Superior temporal gyrus (tissue), 1 donor: Measurements from ENCODE around the gene PRSS50.

Source experiments
- DNase-seq: peaks from one replicate; pipeline ENCODE4 v3.0.0-alpha.2; 2016; ENCODE audit errors: extremely low spot score

Gene PRSS50

DNA sequence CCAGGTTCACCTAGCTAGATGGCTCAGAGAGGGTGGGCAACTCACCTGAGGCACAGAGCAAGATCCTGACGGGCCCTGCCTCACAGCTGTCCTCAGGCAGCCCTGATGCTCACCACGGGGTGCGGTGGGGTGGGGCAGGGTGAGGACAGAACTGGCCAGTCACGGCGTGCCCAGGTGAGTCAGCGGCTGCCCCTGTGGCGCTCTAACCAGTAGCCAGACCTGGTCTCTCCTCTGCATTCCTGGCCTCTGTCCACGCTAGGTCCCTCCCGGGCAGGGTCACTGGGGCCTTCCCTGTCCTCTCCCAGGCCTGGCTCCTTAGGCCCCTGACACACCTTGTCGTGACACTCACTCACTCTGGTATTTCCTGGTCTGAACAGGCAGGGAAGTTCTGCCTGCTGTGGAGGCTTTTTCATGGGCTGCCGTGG is 25.1 kb downstream of the PRSS50 start:
- DNase-seq = no peak

DNA sequence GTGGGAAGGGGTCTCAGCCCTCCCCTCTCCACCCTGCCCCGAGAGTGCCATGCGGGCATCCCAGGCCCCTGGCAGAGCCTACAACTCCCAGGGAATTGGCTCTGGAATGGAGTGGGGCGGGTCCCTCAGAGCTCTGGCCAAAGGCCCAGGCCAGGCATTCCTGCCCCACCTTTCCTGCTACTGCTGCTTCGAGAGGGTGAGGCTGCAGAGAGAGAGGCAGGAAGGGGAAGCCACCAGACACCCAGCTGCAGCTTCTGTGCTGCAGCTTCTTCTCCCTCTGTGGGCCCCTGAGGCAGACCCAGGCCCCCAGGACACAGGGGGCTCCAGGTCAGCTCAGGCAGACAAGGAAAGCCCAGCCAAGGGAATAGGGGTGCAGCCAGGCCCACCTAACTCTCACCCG is 26.9 kb downstream of the PRSS50 start:
- DNase-seq = no peak

GRCh38 chr3:46685446-46685845 is 32.2 kb downstream of the PRSS50 start:
- no peak for DNase-seq

DNA sequence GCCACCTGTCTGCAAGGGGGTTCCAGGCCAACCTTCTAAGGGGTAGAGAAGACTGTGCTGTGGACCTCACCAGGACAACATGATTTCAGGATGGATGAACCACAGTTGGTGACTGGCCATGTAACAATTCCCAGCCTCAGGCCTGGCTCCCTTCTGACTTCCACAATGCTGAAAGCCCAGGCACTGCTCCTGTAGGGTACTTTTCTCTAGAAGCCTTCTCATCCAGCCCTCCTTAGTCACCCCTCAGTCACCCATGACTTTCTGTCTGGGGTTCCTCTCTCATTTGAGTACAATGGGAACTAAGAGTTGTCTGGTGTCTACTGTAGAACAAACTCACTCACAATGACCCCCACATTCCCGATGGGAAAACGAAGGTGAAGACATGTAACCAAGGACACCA is 32.8 kb downstream of the PRSS50 start:
- no peak for DNase-seq

DNA sequence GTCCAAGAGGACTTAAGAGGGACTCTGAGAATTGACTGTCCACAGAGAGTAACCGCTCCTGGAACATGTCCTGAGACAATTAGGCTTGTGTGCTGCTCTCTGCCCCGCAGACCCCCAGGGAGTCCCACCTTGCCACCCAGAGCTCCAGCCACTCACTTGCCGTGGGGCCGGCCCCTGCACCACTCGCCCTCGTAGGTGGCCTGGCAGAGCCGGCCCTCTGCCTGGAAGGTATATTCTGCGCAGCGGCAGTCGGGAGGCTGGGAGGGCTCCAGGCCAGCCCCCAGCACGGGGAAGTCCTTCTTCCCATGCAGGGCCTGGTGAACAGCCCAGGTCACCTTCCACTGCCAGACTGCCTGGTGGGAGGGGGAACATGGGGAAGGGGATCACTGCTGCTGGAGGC is 34.7 kb downstream of the PRSS50 start:
- DNase-seq = no peak

DNA sequence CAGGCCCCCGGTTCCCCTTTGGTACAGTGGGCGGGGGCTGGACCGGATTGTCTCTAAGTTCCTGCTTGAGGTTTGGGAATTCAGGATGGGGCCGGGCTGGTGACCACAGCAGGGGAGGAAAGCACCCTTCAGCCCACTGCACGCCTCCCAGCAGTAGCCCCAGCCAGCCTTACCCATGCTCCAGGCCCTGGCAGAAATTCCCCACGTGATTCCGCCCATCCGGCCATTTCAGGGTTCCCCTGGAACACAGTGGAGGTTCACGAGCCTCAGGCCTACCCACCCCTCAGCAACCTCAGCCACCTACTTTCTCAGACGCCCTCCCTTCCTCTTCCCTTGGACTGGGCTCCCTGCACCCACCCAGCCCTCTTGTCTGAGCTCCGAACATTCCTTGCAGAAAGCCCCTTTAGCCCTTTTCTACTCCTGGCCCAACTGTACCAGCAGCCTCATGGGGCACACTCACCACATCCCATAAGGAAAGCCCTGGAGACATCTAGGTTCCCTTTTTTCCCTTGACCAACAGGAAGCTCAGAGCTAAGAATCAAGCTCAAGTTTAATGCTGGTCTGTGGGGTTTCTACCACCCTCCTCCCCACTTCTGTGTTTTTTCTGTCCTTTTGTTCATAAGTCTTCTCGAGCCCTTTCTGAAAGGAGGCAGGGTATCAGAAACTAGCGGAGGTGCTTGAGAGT is 35.7 kb downstream of the PRSS50 start:
- DNase-seq = no peak

DNA sequence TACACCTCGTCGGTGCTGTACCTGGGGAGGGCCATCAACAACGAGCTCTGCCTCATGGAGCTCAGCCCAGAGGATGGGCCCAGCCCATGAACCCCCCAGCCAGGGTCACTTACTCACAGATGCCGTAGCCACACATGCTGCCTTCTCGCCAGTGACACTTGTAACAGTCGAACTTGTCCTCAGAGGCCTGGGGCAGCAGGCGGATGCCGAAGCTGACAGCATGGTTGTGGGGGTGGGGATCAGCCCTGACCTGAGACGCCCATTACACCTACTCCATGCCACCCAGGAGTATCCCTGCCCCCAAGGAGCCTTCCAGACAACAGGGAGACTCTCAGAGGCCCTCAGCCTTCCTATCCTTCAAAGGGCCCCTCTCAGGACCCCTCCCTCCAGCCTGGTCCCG is 36.3 kb downstream of the PRSS50 start:
- DNase-seq = no peak

DNA sequence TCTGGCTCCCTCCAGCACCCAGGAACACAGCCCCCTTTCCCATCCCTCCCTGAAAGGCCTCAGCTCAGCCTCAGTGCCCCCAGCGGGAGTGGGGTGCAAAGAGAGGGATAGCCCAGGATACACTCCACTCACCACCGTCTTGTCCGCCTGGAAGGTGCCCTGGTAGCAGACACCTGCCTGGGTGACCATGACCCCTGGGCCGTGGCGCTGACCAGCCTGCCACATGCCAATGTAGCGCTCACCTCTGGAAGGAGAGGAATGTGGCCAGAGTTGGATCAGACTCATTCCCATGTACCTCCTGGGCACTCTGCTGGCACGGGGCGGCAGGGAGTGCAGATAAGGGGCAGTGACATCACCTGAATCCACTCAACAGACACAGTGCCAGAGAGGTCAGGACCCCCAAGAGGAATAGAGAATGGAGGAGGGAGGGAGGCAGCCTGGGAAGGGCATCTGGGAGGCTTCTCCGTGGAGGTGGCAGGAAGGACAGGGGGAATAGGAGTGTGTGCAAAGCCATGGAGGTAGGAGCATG is 37.3 kb downstream of the PRSS50 start:
- no peak for DNase-seq

DNA sequence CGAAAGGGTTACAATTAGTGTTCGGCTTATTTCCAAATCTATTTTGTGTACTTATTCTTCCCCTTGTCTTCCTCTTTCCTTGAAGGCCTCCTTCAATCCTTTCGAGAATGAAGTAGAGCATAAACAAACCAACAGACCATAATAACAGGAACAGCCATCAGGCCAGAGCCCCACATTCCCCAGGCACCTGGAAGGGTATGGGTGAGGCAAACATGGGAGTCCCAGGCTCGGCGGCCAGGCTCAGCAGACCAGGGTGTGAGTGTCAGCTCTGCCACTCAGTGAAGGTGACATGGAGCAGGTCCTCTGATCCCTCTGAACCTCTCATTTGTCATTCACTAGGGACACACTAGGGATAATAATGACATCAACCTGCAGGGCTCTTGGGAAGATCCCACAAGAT is 38.0 kb downstream of the PRSS50 start:
- no peak for DNase-seq

- DNase-seq = no peak
These were observed 39.4 kb downstream of the PRSS50 start for GRCh38 chr3:46678280-46678679.

DNA sequence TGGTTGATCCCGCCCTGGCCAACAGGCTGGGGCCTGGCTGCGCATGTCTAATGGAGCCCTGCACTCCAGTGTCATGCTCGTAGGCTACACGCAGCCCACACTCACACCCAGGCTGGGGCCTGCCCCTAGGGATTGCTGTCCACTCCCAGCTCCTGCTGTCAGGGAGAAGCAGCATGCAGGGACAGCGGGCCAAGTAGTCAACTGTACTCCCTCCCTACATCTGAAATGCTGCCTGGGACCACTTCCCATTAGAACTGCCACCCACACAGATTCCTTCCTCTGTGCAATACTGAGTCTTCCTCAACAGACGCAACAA is 40.3 kb downstream of the PRSS50 start:
- no peak for DNase-seq

DNA sequence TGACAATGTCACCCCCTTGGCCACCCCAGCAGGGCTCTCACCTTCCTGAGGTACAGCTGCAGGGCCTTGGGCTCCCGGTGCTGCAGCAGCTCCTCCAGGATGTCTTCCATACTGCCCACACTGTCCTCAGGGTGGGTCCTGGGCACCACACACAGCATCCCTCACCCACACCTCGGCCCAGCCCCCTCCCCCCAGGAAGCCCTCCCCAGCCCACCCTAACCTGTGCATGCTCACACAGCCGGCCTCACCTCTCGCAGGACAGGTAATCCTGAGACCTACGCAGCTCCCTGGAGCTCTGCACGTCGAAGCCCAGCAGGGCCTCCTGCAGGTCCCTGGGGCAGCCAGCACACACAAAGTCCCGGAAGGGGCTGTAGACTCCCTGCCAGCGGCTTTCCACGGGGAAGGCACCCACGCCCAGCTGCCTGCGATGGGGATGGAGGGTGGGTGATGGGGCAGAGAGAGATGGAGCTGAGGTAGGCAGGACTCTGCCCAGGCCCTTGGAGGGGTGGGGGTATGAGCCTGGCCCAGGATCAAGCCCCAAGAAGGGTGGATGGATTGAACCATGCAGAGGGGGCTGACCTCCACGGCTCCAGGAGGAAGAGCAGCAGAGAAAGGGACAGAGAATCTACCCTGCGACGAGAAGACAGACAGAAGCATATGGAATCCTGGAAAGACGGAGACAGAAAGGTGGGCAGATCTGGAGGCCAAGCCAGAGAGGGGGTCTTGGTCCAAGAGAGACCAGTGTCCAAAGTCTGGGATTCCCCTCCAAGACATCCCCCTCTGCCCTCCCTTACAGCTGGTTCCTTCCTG is 40.9 kb downstream of the PRSS50 start:
- DNase-seq = no peak

GRCh38 chr3:46675843-46676567 is 41.7 kb downstream of the PRSS50 start:
- DNase-seq = peak; percentile 70

DNA sequence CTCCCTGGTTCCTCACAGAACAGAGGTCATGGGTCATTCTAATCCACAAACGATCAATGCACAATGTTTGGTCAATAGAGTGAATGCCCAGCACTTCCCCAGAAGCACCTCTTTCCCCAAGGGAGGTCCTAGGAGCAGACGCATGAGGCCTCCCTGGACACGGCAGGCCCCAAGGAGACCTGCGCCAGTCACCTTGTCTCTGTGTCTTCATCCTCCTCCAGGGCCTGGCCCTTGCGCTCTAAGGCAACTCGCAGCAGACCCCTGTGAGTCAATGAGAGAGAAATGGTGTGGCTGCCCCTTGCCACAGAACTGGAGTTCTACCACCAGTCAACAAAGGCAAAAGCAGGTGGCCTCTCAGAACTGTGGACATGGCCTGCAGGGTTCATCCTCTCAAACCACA is 42.2 kb downstream of the PRSS50 start:
- no peak for DNase-seq

- DNase-seq = no peak
These were observed 43.4 kb downstream of the PRSS50 start for GRCh38 chr3:46674031-46674845.

DNA sequence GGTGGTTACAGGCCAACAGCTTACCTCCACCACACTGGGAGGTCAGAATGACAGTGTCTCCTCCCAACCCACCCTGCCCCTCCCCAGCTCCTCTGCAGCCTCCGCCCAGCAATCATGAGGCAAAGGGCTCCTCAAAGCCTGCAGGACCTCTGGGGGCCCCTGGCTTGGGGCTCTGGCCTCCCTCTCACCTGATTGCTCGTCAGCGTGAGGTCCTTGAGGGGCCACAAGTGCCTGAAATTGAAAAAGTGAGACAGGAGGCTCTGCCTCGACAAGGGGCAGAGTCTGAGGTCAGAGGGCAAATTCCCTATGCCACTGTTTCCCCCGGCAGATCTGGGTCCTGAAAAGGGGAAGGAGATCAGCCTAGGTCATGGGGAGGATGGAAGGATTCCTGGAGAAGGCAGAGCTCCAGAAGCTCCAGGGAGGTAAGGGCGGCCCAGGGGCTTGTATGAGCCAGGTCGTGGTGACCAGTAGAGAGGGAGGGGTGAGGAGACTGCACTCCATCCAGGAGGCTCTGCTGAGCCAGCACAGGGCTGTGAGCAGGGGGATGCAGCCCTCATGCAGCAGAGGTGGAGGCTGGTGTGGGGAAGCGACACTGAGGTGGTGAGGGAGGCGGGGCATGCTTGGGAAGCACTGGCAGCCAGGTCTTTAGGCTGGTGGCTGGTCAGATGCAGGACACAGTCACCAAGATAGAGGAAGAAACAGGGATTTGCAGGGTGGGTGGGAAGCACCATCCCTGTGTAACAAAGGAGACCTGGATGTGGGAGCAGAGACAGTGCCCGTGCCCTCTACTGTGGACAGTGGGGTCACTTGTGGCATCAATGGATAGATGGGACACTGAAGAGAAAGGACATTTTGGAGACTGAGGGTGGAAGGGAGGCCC is 44.3 kb downstream of the PRSS50 start:
- DNase-seq = no peak

- no peak for DNase-seq
These were observed 45.3 kb downstream of the PRSS50 start for GRCh38 chr3:46672349-46672695.

- no peak for DNase-seq
These were observed 45.9 kb downstream of the PRSS50 start for GRCh38 chr3:46671541-46672348.

GRCh38 chr3:46670891-46671427 is 46.7 kb downstream of the PRSS50 start:
- DNase-seq = no peak
